ENCODE results near the gene YTHDF1. TPM values are rescaled to one million over a fixed set of nuclear protein-coding genes. Genes with fewer than 3 reads are reported as not detected.
"Not testable (repeated sequence)": the region's sequence is repeated elsewhere in the genome, so short reads cannot be mapped to it uniquely, and the experiment has no call there.

YTHDF1 gene
- total RNA-seq, 1 donor from 2014 or later: 36.1 TPM

- no peak for DNase-seq (ENCODE audit: low read depth)
Observed at GRCh38 chr20:63173552-63174191, 42.3 kb downstream of the YTHDF1 start.

GRCh38 chr20:63172726-63173125, 43.2 kb downstream of the YTHDF1 start:
- no peak for DNase-seq (ENCODE audit: low read depth)

GRCh38 chr20:63171991-63172390, 43.9 kb downstream of the YTHDF1 start:
- DNase-seq (ENCODE audit: low read depth): no peak

- DNase-seq (ENCODE audit: low read depth): no peak
Observed at GRCh38 chr20:63169681-63170080, 46.2 kb downstream of the YTHDF1 start.

GRCh38 chr20:63168861-63169260, 47.1 kb downstream of the YTHDF1 start:
- DNase-seq (ENCODE audit: low read depth): no peak

- no peak for DNase-seq (ENCODE audit: low read depth)
Observed at GRCh38 chr20:63167918-63168520, 47.9 kb downstream of the YTHDF1 start.

- DNase-seq (ENCODE audit: low read depth): no peak
Observed at GRCh38 chr20:63167026-63167917, 48.7 kb downstream of the YTHDF1 start.

GRCh38 chr20:63166193-63167020, 49.5 kb downstream of the YTHDF1 start:
- DNase-seq (ENCODE audit: low read depth): no peak

- no peak for DNase-seq (ENCODE audit: low read depth)
Observed at GRCh38 chr20:63165356-63166192, 50.4 kb downstream of the YTHDF1 start.

GRCh38 chr20:63164484-63165355, 51.2 kb downstream of the YTHDF1 start:
- DNase-seq (ENCODE audit: low read depth): no peak

- DNase-seq (ENCODE audit: low read depth): no peak
Observed at GRCh38 chr20:63163596-63164483, 52.1 kb downstream of the YTHDF1 start.

- DNase-seq (ENCODE audit: low read depth): no peak
Observed at GRCh38 chr20:63163171-63163570, 52.8 kb downstream of the YTHDF1 start.

GRCh38 chr20:63162206-63162795, 53.6 kb downstream of the YTHDF1 start:
- no peak for DNase-seq (ENCODE audit: low read depth)

- DNase-seq (ENCODE audit: low read depth): no peak
Observed at GRCh38 chr20:63161176-63161651, 54.7 kb downstream of the YTHDF1 start.

- no peak for DNase-seq (ENCODE audit: low read depth)
Observed at GRCh38 chr20:63160641-63161175, 55.2 kb downstream of the YTHDF1 start.

- DNase-seq (ENCODE audit: low read depth): no peak
Observed at GRCh38 chr20:63159826-63160640, 55.9 kb downstream of the YTHDF1 start.

GRCh38 chr20:63159251-63159650, 56.7 kb downstream of the YTHDF1 start:
- DNase-seq (ENCODE audit: low read depth): not testable (repeated sequence)

Data from myocyte (in vitro differentiated cells).